Measurements from ENCODE around the gene MYL5.
A peak's percentile ranks its signal among the peaks of the same experiment; 100 is the strongest.
"Not testable (repeated sequence)": the region's sequence is repeated elsewhere in the genome, so short reads cannot be mapped to it uniquely, and the experiment has no call there.

MYL5 gene

DNA sequence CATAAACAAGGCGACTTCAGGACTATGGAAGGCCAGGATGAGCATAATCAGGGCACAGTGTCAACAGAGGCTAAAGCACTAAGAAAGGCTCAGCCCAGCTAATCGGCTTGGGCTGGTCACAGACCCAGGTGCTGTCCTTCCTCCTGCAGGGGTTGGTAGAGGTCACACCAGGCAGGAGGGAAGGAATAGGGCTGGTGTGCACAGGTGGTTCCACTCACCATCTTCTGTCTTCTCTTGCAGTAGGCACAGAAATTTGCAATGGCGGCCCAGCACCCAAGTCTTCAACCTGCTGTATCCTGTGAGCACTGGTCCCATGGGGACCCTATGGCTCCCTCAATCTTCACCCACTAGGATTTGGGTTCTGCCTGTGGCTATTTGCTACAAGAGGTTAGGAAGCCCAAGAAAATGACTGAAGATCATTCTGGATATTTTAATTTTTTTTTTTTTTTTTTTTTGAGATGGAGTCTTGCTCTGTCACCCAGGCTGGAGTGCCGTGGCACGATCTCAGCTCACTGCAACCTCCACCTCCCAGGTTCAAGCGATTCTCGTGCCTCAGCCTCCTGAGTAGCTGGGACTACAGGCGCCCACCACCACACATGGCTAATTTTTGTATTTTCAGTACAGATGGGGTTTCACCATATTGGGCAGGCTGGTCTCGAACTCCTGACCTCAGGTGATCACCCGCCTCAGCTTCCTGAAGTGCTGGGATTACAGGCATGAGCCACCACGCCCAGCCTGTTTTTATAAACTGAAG lies 4.4 kb upstream of the MYL5 start:
- not testable (repeated sequence) for DNase-seq (ENCODE audit: low read depth in 1 of 2, low spot score in 1 of 2)

DNA sequence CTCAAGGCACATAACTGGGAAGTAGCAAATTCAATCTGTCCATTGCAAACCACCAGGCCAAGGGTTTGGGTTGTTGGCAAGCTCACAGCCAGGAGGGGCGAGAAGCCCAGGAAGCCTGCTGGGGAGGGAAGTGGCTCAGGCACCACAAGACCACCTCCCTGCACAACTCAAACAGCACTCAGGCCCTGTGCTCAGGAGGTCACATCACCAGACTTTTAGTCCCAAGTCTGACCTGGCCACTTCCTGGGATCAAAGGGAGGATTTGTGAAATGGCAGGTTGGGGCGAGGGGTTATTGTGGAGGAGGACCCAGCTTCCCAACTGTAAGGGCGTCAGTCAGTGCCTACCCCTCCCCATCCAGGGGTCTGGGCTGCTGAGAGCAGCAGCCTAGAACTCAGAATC lies 2.6 kb upstream of the MYL5 start:
- no peak for DNase-seq (ENCODE audit: low read depth in 1 of 2, low spot score in 1 of 2)

DNA sequence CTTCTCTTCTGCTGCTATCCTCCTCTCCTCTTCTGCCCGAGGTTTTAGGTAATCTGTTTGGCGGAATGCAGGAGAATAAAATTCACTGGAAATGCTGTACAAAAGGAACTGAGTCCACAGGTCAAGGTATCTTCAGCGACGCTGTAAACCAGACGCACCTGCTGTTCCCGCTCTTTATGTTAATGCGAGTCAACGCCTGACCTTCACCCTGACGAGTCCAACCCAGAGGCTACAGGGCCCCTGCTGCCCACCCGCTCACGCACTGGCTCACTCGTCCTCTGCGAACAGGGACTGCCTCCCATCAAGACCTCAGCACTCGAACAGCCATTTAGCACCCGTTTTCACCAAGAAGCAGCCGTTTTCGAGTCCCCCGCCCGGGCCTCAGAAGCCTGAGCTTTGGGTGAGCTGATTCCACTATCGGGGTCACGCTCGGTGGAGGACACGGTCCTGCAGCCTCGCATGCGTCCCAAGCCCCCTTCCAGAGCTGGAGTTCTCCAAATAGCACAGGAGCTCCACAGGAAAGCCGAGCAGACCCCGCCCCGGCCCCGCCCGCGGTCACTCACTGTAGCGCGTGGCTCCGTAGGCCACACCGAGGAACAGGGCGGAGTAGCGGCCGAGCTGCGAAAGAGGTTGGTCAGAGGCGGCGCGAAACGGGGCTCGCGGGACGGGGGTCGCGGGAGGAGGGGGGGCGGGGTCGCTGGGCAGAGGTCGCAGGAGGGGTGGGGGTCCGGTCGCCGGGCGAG lies 822 bp upstream of the MYL5 start:
- DNase-seq (ENCODE audit: low read depth in 1 of 2, low spot score in 1 of 2) = no peak

DNA sequence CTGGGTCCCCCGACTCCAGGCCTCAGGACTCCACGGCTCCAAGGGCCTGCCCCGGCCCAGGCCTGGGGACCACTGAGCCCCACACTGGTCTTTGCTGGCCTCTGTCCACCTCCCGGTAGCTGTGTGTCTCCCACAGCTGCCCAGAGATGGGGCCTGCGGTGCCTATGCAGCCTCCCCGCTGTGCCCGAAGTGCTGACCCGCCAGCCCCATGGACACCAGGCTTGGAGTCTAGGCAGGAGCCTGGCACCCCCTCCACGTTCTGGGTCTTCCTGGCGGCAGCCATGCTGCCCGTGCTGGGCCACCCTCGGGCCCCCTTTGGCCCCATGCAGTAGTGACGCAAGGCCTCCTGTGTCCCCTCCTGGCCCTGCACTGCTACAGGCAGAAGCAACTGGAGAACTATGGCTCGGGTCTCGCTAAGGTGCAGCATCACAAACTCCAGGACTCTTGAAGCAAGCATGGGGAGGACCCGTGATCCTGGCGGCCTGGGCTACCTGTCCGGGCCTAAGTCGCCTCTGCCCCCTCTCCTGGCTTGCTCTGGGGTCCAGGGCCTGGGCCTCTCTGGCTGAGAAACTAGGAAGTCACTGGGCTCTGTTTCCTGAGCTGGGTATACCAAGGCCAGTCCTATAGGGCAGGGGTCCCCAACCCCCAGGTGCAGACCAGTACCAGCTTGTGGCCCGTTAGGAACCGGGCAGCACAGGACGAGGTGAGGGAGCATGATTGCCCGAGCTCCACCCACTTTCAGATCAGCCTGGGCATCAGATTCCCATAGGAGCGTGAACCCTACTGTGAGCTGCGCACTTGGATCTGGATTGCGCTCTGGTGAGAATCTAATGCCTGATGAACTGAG lies 917 bp downstream of the MYL5 start:
- no peak for DNase-seq (ENCODE audit: low read depth in 1 of 2, low spot score in 1 of 2)

DNA sequence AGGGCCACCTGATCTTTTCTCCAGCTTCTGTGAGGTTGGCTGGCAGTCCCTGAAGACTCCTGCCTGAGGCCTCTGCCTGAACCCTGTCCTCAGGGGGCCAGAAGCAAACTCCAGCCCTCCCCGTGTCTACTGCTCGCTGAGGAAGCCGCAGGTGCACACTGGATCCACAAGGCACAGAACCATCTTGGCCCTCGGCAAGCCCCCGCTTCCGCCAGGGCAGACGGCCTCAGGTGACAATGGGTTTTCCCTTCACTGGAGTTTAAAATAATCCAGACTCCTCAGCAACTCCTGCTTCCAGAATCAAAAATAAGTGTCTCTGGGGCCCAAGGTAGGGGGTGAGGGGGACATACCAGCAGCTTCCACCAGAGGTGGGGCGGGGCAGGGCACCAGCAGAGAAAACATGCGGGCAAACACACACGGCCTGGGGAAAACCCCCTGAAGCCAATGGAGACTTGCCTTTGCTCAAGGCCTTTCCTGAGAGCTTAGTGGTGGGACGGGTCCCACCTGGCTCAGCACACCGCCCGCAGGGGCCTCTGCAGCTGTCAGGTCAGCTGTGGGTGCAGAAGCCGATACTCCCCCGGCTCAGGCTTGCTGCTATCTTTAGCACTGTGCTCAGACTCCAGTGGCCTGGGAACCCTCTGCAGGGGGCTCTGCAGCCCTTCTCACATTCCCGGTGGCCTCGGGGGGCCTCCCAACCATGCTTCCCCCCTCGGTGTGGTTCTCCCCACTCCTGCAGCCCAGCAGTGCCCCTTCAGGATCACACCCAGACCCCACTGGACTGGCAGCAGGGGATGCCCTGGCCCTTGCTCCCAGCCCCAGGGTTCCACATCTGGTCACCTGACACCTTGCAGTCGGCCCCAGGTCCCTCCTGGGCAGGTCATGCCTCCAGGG lies 1.9 kb downstream of the MYL5 start:
- no peak for DNase-seq (ENCODE audit: low read depth in 1 of 2, low spot score in 1 of 2)

DNA sequence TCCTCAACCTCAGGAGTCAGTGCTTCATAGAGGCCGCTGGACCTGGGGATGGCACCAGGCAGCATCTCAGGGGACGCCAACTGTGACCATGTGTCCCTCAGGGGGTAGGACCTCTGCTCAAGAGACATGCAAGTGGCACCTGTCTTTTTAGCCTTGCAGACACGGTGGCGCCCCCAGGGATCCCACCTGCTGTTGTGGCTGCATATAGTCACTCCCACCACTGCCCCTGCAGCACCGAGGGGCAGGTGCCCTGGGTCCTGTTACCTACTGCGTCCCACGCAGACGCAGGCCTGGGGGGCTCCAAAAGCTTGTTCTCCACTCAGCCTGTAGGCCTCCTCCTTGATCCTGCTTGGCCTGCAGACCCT lies 2.5 kb downstream of the MYL5 start:
- no peak for DNase-seq (ENCODE audit: low read depth in 1 of 2, low spot score in 1 of 2)

DNA sequence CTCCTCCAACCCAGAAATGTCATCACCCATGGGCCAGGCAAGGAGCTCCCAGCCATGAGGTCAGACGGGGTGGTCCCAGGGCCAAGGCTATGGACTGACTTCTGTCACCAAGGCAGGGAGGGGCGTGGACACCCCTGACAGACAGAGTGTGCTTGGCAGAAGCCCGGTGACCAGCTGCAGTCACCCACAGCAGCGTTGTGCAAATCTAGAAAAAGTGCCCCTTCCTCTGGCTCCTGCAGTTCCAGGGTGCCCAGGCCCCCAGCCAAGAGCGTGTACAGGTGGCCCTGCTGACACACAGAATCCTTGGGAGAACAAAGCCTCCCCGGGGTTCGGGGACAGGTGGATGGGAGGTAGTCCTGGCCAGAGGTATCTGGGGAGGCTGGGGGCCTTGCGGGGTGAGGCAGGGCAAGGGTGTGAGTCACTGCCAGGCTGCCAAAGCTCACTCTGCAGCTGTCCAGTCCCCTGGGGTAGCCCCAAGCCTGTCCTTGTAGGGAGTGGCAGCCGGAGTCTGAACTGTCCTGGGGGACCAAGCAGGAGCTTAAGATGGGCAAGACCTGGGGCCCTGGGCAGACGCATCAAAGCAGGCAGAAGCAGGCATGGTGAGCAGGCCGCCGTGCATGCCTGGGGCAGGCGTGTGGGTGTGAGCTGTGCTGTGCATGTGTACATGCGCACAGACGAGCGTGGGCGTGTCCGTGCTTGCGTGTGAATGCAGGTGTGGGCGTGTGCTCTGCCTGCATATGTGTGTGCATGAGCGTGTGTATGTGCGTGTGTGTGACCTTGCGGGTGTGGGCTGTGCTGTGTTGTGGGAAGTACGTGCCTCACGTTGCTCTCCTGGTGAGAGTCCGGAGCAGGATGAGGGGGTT lies 3.3 kb downstream of the MYL5 start:
- no peak for DNase-seq (ENCODE audit: low read depth in 1 of 2, low spot score in 1 of 2)

DNA sequence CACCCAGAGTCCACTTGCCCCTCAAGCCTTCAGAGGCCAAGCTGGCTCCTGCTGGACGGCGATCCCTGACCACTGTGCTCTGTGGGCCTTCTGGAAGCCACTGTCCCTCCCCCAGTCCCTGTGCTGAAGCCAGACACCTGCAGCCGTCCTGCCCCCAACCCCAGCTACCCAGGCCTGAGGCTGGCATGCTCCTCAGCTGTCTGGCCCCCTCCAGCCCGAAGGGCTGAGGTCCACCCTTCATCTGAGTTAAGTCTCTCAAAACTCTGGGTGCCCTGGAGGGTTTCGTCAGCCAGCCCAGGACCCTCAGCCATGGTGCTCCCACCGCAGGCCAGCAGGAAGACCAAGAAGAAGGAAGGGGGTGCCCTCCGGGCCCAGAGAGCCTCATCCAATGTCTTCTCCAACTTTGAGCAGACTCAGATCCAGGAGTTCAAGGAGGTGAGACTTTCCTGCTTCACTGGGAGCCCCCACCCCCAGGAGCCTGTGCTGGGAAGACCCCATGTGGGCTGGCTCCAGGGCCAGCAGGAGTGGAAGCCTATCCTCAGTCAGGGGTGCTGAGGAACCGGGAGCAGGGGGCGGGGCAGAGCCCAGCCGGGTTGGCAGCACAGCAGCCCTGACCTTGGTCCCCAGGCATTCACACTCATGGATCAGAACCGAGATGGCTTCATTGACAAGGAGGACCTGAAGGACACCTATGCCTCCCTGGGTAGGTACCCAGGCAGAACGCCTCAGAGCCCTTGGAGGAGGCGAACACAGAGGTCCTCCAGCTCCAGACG lies 4.2 kb downstream of the MYL5 start:
- DNase-seq (ENCODE audit: low read depth in 1 of 2, low spot score in 1 of 2) = no peak

DNA sequence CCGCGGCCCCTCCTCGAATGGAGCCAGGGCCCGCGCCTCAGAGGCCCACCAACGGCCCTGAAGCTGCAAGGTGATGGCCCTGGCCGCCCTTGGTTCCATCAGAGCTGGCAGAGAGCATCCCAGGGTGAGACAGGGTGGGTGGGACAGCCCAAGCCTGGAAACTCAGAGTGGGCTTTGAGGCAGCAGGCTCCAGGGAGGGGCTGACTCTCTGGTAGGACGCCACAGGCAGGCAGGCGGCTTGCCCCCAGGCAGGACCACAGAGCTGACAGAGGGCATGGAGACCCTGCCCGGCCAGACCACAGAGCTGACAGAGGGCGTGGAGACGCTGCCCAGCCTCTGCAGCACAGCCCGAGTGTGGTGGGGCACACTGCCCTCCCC lies 4.8 kb downstream of the MYL5 start:
- no peak for DNase-seq (ENCODE audit: low read depth in 1 of 2, low spot score in 1 of 2)

DNA sequence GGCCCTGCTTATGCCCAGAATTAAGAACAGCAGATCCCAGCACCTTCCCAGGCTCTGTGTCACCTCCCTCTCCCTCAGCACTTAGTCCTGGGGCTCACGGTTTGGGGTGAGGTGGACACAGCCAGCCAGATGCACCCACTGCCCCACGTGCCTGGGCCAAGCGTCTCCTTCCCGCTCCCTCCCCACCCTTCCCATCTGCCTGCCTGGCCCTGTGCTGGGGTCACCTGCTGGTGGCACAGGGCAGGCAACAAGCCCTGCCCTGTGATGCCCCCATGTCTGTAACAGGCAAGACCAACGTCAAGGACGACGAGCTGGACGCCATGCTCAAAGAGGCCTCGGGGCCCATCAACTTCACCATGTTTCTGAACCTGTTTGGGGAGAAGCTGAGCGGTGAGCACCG lies 5.3 kb downstream of the MYL5 start:
- no peak for DNase-seq (ENCODE audit: low read depth in 1 of 2, low spot score in 1 of 2)

DNA sequence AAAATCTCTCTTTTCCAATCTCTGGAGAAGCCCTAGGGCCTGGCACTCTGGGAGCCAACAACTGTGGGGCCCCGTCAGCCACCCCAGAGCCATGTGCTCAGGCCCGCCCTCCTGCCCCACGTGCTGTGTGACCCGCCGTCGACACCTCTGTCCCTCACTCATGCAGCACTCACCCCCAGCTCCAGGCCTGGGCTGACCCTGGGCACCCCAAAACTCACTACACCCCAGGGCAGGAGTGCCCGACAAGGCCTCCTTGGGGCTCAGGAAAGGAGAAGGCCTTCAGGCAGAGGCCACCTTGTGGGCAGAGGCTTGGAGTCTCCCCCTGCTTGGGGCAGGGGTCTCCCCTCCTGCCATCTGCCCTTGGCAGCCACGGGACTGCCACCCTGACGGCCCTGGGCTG lies 5.7 kb downstream of the MYL5 start:
- no peak for DNase-seq (ENCODE audit: low read depth in 1 of 2, low spot score in 1 of 2)

DNA sequence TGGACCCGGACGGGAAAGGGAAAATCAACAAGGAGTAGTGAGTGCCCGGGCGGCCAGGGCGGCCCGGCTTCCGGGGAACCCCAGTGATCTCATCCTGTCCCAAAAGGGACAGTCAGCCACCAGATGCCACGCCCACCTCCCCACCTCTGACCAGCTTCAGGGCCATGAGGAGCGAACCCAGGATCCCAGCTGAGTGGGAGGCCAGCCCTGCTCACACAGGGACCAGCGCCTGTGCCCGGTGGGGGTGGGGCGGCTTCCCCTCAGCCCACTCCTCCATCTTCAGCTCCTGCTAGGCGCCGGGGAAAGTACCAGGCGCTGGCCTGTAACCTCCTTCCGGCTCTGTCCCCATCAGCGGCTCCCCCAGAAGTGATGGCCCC lies 6.2 kb downstream of the MYL5 start:
- DNase-seq (ENCODE audit: low read depth in 1 of 2, low spot score in 1 of 2) = no peak

DNA sequence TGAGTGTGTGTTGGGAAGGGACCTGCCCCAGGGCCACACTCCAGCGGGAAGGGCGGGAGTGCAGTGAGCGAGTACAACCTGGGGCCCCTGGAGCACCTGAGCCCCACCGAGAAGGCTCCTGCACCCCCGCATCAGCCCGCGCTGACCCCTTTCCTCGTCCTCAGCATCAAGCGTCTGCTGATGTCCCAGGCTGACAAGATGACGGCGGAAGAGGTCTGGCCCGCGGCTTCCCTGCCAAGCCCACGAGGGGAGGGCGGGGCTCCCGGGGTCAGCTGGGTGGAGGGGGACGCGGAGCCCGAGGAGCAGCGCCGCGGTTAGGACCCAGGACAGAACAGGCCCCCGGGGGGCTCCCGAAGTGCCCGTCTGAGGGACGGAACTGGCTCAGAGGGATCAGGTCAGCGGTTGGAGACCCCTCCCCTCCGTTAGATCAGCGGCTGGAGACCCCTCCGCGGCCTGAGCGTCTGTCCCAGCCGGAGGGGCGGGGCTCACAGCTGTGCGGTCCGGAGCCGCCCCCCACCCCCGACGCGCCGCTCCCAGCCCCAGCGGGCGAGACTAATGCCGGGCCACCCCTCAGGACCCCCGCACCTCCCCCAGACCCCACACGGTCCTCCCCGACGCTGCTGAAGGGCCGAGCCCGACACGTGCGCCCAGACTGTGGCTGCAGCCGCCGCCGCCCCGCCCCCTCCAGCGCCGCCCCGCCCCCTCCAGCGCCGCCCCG lies 6.7 kb downstream of the MYL5 start:
- DNase-seq (ENCODE audit: low read depth in 1 of 2, low spot score in 1 of 2) = peak in 1 of 2 donors; percentile 22

DNA sequence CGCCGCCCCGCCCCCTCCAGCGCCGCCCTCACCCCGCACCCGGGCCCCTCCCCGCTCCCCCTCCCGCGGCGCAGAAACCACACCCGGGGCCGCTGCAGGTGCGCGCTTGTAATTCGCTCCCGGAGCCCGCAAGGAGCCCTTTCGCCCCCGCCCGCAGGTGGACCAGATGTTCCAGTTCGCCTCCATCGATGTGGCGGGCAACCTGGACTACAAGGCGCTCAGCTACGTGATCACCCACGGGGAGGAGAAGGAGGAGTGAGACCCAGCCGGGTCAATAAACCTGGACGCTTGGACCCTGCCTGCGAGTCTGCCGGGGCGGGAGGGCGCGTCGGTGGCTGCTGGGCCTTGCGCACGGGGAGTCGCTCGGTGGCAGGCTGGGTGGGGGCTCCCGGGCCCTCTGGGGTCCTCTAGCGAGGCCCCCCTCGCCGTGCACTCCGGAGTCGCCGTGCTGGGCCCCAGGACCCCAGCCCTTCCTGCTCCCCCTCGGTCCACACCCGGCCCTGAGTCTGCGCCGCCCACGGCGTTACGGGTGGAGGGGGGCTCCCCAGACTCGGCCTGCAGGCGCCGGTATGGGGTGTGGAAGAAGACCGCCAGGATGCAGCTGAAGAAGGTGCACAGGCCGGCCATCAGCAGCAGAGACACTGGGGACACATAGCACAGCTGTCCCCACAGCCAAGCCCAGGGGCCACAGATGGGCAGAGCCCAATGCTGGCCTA lies 7.6 kb downstream of the MYL5 start:
- DNase-seq (ENCODE audit: low read depth in 1 of 2, low spot score in 1 of 2) = no peak

DNA sequence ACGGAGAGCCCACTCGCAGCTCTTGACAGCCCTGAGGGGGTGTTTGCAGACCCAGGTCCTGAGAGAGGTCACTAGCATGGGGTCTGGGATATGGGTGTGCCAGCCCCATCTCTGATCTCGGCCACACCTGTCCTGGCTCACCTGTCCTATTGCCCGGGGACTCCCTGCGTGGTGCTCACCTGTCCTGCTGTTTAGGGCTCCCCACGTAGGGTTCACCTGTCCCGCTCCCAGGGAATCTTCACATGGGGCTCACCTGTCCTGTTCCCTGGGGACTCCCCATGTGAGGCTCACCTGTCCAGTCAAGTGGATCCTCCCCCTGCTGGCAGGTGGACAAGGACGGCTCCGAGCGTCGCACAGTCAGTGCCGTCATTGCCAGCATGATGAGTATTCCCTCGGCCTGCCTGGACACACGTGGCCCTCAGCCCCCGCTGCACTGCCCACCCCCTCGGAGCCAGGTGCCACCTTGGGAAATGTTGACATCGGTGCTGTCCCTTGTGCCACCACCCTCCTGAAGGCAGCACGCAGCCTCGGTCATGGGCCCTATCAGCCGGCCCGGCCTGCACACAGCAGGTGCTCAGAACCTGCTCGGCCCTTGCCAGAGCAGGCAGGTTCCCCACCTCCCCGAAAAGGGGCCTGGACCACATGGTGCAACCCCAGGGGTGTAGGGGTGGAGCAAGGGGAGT lies 8.3 kb downstream of the MYL5 start:
- DNase-seq (ENCODE audit: low read depth in 1 of 2, low spot score in 1 of 2) = no peak

DNA sequence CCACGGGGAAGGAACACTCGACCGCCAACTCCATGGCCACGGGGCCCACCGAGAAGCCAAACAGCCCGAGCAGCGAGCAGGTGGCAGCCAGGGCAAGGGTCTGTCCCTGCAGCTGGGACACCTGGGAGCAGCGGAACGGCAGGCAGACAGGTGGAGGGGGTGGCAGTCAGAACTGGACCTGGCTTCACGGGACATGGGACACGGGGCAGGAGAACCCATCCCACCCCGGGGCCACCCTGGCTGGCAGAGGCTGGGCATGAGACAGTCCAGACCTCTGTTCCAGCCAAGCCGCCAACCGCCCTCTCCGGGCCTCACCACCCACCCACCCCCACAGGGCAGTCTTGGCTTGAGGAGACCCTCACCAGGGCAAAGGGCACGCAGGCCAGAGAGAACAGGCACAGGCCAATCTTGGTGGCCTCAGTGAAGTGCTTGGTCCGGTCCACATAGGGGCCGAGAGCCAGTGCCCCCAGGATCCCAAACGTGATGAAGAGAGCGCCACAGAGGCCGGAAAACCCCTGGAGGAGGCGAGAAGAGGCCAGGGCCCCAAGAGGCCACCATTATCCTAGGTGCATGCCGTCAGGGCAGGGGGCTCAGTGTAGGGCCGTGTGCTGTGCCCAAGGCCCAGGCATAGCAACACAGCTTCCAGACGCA lies 9.0 kb downstream of the MYL5 start:
- no peak for DNase-seq (ENCODE audit: low read depth in 1 of 2, low spot score in 1 of 2)
